Amygdala (tissue), 56 donors: ENCODE measurements around the gene GPRIN2.
"Not testable (repeated sequence)": the region's sequence is repeated elsewhere in the genome, so short reads cannot be mapped to it uniquely, and the experiment has no call there.

Experiments
- DNase-seq, 56 donors: peaks; one replicate each; lab custom pipeline; 2025; lab: John Stamatoyannopoulos, UW

GPRIN2 gene

DNA sequence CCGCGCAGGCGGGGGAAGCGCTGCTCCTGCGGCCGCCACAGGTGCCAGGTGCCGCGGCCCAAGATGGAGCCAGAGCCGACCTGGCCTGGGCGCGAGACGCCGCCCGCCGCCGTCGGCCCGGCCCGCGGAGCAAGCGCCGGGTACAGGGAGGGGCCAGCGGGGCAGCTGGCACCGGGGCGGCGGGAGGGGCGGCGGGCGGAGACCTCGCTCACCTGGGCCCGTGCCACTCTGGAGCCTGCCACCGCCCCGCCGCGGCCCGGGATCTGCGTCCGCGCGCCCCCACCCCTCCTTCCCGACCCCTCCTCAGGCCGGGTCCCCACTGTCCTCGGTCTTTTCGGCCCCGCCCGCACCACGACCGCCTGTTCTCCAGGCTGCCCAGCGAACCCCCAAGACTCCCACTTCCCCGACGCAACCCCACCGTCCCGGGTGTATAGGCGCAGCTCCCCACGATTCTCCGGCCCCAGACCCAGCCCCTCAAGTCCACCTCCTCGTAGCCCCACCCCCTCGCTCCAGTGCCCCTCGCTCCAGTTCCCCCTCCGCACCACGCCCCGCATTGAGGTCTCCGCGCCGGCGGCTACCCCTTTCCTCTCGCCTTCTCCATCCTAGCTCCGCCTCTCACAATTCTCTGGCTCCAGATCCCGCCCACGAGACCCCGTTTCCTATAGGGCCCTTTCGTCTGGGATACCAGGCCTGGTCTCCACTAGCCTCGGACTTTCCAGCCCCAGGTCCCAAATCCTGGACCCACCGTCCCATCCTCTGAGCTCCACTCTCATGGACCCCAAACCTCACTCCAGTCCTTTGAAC lies at the start of gene GPRIN2:
TSS of gene GPRIN2 (minus strand) at position 144 of the 804 bp plus-strand sequence. CDS start 5,922 bp downstream, outside the sequence.
- no peak for DNase-seq

DNA sequence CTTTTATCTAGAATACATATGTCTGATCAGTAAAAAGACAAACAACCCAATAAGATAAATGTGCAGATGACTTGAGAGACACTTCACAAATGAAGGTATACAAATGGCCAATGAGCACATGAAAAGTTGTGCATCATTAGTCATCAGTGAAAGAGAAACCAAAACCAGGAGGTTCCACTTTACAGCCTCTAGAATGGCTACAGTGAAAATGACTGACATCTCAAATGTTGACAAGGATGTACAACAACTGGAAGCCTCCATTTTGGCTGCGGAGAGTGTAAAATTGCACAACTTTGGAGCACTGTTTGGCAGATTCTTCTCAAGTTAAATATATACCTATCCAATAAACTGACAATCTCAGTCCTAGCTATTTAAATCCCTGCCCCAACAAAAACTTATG lies 44.1 kb upstream of the GPRIN2 start:
- DNase-seq, result not testable (repeated sequence)

DNA sequence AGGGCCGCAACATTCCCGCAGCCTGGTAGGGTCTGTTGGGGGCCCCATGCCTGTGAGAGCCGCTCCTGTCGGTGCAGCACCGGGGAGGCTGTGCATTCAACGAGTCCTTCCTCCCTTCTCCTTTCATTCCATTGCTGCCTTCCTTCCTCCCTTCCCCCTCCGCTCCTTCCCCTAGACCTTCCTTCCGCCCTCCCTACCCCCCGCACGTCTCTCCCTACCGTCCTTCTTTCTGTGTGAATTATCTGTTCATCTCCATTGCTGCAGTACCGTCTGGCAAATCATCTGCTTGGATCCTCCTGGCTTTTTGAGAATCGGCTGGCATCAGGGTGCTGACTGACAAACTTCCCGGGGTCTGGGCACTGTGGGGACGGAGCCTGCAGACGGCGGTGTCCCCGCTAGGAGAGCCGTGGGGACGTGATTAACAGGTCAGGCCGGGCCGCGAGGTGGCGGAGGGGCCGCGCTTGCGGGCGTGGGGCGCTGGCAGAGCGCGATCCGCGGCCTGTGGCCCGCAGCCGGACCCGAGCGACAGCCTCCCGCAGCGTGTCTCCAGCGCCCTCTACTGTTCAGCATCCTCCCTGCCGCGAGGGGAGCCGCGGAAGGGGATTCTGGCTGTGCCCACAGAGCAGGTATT lies 41.3 kb upstream of the GPRIN2 start:
- DNase-seq, result not testable (repeated sequence)

DNA sequence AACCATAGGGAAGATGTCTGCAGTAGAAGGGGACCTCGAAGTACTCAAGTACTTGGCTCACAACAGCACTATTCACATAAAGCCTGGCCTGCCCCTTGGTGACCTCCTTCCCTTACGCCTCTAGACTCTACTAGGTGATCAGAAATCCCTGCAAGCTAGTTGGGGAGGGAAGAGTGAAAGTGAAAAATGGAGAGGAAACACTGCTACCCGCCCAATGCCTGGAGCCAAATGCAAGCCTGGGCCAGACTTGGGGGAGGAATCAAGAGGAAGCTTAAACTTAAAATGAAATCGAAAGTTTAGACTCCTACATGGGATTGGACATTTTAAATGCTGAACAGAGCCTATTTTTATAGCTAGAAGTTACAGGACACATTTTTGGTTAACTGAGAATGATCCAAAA lies 40.1 kb upstream of the GPRIN2 start:
- not testable (repeated sequence) for DNase-seq

DNA sequence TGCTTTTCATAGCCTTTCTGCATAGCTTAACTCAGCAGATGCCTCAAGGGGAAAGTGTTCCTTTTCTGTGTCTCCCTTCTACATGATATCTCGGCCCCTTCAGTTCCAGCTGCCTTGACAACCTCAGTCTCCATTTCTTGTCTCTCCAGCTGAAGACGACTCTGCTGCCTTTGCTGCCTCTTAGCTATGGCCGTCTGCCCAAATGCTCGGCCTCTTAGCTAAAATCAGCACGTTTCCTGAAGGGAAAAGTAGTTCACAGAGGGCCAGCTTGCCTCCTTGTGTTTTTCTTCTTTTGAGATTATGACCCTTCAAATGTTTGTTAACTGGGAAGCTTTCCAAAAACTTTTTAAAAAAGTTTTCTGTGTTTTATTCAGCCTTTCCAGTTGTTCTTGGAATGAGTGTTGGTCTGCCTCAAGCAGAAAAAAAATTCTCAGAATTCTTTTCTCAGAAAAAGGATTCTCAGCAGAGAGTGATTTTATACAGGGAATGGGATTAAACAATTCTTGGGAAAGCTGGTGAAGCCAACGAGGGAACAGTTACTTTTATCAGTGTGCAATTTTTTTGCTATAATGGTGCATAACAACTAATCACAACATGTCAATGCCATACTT lies 38.1 kb upstream of the GPRIN2 start:
- not testable (repeated sequence) for DNase-seq

DNA sequence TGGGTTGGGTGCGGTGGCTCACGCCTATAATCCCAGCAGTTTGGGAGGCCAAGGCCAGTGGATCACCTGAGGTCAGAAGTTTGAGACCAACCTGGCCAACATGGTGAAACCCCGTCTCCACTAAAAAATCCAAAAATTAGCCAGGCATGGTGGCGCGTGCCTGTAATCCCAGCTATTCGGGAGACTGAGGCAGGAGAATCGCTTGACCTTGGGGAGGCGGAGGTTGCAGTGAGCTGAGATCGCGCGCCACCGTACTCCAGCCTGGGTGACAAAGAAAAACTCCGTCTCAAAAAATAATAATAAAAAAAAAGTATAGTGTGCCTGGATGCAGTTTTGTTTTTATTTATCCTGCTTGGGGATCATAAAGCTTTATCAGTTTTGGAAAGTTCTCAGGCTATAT lies 36.8 kb upstream of the GPRIN2 start:
- not testable (repeated sequence) for DNase-seq

DNA sequence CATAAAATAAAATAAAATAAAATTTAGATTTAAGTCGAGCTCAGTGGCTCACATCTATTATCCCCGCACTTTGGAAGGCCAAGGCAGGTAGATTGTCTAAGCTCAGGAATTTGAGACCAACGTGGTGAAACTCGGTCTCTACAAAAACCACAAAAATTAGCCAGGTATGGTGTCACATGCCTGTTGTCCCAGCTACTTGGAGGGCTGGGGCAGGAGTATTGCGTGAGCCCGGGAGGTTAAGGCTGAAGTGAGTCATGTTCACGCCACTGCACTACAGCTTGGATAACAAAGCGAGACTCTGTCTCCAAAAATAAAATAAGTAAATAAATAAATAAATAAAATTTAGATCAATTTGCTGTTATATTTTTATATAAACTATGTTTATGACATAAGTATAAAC lies 34.6 kb upstream of the GPRIN2 start:
- DNase-seq, result not testable (repeated sequence)

DNA sequence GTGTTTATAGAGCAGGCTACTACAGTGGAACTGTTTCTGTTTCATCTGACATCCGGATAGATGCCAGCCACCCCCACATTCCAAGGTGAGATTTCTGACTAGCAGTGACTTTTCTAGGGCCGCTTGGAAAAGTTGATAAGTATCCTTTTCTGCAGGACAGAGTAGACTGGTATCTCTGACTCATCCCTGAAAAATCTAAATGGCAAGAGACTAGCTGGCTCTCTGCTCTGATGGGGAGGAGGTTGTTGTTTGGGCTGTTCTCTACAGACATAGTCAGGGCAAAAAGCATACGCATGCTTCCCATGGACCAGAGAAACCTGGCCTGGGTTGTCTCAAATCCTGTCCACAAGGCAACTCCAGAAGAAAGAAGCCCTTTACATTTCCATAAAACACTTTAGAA lies 33.1 kb upstream of the GPRIN2 start:
- not testable (repeated sequence) for DNase-seq

DNA sequence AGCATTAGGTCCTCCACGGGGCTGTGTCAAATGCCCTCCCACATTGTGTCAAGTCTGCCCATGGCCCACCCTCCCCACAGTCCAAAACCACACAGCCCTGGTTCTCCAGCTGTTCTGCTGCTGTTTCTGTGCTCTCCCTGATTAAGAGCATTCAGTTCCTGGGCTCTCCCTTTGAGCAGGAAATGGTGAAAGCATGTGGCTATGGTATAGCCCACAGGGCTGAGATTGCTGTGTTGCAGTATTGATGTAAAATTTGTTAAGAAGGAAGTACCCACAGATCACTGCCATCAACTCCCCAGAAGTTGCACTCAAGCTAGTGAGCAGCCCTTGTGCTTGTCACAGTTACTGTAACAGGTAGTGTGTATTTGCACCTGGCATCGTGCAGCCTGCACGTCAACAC lies 31.8 kb upstream of the GPRIN2 start:
- DNase-seq, result not testable (repeated sequence)

DNA sequence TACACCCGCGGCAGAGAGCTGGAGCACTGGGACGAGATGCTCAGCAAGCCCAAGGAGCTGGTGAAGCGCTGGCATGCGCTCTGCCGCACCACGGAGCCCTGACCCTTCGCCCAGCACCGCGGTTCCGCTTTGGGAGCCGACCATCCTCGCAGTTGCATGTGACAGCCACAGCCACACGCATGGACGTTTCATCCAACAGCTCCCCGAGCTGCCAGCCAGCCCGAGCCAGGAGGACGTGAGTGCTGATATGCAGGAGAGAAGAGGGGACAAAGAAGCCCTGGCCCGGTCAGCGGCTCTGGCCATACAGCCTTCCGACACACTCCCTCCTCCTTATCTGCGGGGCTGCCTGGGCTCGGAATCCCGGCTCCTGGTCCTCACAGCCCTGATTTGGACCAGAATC lies 31.1 kb upstream of the GPRIN2 start:
- DNase-seq, result not testable (repeated sequence)

DNA sequence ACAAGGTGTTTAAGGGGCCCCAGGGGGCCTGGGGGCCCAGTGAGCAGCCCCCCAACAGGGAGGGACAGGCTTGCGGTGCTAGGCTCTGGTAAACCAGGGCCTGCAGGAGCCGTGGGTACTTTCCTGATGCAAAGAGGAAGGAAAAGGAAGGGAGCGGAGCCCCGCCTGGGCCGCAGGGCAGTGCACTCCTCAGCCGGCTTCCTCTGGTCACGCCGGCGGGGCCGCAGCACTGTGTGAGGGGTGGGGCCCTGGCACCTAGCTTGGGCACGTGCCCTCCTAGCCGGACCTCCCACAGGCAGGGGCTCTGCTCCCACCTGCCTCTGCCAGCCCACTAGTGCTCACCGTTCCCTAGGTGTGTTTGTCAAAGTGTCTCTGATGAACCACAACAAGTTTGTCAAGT lies 28.8 kb upstream of the GPRIN2 start:
- DNase-seq, result not testable (repeated sequence)

DNA sequence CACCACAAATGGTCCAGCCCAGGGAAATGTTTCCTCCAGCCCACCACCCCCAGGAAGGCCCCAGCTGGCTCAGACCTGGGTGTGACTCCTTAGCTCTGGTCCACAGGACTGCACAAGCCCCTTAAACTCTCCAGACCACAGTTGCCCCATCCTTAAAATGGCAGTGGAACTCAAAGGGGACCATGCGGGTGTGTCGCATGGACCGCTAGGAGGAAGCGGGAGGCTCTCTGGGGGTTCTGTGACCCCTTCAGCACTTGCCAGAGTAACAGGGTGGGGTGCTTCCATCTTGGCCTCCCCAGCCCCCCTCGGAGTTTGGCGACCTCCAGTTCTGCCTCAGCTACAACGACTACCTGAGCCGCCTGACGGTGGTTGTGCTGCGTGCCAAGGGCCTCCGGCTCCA lies 27.7 kb upstream of the GPRIN2 start:
- not testable (repeated sequence) for DNase-seq

DNA sequence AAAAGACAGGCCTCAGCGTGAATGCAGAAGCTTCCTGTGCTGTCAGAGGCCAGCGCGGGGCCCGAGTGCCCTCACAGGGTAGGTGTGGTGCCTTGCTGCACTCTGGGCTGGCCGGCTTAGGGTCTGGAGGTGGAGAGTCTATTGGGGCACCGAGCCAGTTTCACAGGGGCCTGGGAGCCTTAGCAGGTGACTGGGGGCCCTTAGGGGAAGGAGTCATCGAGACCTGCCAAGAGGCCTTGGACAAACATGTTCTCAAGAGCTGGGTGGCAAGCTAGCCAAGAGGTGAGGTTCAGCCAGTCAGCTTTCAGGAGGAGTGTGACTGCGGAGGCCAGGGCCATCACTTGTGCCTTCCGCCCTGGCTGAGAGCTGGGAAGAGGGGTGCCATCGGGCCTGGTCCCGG lies 26.1 kb upstream of the GPRIN2 start:
- not testable (repeated sequence) for DNase-seq

DNA sequence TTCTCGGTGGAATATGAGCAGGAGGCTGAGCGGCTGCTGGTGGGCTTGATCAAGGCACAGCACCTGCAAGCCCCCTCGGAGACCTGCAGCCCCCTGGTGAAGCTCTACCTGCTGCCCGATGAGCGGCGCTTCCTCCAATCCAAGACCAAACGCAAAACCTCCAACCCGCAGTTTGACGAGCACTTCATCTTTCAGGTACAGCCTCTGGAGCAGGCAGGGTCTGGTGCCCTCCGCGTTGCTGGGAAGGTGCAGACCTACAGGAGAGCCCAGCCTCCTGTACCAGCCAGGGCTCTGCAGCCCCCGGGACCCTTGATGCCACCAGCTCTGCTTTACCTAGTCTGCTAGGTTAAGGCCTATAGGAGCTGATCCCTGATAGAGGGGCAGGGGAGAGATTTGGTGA lies 25.5 kb upstream of the GPRIN2 start:
- not testable (repeated sequence) for DNase-seq

DNA sequence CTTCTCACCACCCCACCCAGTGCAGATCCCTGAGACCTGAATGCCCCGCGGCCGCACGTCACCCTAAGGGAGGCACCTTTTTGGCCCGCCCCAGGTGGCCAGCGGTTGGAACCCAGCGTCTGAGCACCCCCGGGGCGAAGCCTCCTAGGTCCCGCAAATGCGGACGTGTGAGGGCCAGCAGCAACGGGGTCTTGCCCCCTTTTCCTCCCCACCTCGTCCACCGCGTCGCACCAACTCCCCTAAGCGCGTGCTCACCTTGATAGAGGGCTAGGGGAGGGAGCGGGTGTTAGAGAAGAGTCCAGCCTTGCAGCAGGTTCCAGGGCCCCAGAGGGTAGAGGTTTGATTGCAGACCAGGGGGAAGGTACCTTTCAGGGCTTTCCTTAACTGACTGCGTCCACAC lies 22.9 kb upstream of the GPRIN2 start:
- DNase-seq, result not testable (repeated sequence)

DNA sequence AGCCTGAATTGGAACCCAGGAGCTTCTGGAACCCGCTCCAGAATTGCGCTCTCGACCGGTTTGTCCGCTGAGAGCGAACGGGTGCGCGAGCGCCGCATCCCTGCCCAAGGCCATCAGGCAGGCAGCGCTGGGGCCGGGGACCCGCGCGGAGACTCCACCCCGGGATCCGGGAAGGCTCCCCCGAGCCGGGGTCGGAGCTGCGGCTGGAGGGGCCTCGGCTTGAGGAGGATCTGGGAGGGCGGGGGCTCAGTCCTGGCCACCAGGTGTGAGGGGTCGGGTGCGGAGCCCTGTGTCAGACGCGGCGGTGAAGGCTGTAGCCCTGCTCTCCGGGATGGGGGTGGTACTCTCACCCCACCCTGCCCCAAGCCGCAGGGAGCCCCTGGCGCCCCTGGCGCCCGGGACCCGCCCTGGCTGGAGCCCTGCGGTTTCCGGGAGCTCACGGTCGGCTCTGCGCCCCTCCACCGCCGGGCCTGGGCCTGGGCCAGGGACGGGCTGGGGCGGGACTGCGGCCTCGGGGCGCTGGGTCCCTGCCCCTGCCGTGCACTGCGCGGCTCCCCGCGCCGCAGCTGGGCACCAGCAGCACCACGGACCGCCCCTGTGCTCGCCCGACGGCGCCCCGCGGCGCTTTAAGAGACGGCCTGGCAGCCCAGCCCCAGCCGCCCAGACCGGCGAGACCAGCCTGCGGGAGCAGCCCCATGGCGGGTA lies 22.2 kb upstream of the GPRIN2 start, which contains the start of gene SYT15:
TSS of gene SYT15 (plus strand) at position 655 of the 705 bp plus-strand sequence. CDS start at position 696, 41 bp downstream.
- not testable (repeated sequence) for DNase-seq

DNA sequence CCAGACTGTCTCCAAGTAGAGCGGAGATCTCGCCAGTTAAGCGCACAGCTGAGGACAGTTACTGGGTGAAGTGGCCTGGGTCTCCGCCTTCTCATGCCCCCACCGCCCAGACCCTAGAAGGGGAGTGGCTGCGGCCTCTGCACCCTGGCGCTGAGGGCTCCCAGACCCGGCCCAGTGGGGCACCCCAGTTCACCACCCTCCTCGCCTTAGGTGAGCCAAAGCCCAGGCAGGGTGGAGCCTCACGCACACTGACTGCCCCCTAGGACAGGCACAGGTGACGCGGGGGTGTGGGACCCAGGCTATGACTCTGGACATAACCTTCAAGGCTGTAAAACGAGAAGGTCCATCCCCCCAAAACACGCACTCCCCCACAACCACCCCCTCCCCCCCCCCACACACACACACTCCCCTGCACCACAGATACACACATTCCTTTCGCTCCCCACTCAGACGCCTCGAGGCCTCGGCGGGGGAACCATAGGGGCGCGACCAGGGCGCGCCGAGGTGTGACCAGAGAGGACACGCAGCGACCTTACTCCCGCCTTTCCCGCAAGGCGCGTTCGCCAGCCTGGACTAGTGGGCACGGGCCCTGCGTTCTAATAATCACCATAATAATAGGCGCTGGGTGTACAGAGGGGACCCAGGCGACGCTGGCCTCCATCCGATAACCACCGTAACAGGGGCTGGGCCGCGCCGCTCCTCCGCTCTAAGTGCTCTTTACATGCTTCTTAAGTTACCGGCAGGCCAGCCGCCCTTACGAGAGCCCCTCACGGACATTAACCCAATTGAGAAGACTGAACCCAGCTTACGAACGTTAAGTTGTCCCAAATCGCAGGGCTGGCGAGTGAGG lies 21.4 kb upstream of the GPRIN2 start:
- not testable (repeated sequence) for DNase-seq

DNA sequence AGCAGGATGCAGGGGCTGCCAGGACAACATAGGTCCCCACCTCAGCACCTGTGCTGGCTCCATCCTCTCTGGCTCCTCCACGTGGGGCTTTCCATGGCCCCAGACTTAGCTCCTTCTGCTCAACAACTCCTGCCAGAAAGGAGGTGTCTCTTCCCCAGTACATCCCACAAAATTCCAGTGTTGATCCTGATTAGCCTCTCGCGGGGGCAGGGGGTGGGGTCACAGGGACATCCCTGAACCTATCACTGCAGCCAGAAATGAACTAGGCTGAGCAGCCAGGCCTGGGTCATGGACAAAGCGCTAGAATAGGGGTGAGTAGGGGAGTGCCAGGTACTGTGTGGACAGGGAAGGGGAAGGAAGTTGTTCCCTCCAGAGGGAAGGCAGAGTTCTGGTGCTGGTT lies 17.4 kb upstream of the GPRIN2 start:
- DNase-seq, result not testable (repeated sequence)

DNA sequence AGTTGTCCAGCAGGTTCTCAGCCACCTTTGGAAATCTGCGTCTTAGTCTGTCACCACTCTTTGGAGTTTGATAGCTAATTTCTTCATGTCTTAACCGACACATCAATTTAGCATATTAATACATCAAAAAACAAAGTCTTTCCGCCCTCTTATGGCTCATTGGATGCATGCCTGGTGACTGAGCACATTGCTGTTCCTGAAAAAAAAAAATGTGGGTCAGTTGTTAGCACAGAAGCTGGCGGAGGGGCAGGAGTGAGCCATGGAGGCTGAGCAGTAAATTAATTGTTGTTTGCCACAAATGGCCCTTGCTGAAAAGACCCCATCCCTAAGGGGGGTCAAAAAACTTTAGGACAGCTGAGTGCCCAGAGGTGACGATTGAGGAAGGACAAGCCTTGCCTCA lies 16.9 kb upstream of the GPRIN2 start:
- not testable (repeated sequence) for DNase-seq

DNA sequence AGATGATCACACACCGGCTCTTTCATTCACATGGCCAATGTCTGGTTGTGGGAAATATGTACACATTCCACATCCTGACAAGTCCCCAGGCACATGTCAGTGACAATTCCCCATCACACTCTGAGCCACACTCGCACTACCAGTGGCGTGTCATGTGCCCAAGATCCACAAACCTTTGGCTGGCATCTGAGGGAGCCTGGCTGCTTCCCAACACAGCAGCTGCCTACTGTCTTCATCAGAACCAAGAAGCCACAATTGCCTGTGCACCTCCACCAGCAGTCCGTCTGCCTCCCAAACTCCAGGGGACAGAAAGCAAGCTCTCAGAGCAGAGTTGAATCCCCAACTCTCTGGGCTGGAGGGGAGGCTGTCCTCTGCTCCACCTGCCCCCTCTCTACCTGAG lies 16.3 kb upstream of the GPRIN2 start:
- not testable (repeated sequence) for DNase-seq
